Raji (cell line): ENCODE data around the gene PPIC.

ENCODE experiments used
- POLR2A ChIP-seq: IDR thresholded peaks from 2 replicates; pipeline ENCODE4 v1.6.1; 2011; ENCODE audit warnings: low read depth, low read length, control low read depth; ENCODE audit not compliant: insufficient read depth

PPIC gene

DNA sequence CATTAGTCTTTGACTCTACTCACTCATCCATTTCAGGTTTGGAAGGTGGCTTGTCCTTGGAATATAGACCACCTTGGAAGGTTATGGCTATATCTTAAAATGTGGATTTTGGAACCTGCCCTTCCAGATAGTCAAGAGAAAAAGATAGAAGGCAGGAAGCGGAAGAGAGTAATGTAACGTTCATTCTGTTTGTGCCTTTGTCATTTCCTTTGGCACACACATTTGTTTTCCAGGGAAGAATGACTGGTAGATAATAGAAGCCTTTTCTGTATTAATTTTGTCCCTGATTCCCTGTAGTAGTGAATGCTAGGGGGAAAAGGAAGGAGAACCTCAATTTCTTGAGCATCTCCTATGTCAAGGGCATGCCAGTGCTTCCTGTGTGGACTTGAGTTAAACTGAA lies 54.7 kb downstream of the PPIC start:
- TF ChIP-seq POLR2A = no peak

DNA sequence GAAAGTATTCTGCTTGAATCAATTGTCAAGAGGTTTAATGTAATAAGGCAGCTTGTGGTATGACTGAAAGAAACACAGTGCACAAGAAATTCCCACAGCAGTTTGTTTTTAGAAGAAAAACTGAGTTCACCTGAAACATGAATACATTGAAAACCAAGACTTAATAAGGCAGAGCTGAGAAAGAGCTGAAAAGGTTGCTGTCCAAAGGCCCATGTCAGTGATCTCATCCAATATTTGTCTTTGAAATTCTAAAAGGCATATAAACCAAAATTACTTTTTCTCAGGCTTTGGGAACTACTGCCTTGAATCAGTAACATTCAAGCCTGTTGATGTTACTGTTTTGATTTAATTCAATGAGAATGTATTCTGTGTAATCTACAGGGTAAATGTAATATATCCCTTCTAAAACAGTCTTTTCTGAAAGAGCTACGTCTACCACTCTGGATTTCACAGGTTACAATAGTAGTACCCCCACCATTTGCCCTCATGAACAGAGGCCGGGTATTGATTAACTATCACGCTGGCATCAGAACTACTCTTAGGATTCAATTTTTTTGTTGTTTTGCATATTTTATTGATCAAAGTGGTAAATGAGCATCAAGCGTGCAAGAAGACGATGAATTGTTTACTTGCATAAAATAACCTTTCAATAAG lies 57.8 kb downstream of the PPIC start:
- TF ChIP-seq POLR2A = no peak

DNA sequence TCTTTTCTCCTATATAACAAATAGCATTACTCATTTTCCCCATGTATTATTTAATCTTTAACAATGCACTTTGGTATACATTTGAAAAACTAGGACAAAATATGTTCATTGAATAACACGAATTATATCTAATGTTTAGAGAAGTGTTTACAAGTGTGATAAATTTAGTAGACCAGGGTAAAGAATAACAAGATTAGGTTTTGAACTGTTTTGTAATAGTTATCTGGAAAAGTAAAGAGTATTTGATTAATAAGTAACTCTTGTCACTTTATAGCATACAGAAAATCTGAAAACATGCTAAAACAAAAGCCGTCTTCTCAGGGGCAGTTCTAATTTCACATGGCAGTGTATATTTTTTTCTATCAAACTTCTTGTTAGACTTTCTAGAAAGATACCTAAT lies 58.5 kb downstream of the PPIC start:
- TF ChIP-seq POLR2A = no peak

DNA sequence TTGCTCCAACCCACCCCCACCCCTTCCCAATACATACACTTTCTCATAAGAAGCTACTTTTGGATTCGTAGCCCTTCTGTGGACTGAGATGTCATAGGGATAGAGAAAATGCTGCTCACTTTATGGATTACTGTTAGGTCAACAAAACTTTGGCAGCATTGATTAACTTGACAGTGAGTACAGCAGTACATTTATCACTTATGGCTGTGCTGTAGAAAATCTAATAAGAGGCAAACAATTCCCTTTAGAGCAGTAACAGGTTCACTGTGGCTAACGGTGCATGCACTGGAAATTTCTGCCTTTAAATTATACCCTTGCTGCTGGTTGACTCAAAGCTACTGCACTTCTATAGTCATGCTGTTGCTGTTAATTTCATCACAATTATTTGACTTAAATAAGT lies 59.2 kb downstream of the PPIC start:
- no peak for TF ChIP-seq POLR2A
